Adrenal gland (tissue), 12 donors: ENCODE data around the gene APLP2. TPM values are rescaled to one million over a fixed set of nuclear protein-coding genes. Genes with fewer than 3 reads are reported as not detected.

Experiments
- DNase-seq, 7 donors: peaks; one replicate each; pipeline ENCODE4 v3.0.0-alpha.2; 2019 to 2020
- H3K27ac ChIP-seq, 5 donors: fragments of 200-600 bp; sonication (generic) in 4 of 5; 1 replicate in 3 of 5; 2 replicates in 2 of 5; pipeline versions ENCODE4 v1.5.1 to v1.8.0; 2016 to 2020; ENCODE audit warnings: mild to moderate bottlenecking in 1 of 5
- H3K27me3 ChIP-seq: fragments of 200-600 bp; 2 replicates; pipeline ENCODE4 v1.8.0; 2021
- H3K36me3 ChIP-seq, 2 donors: fragments of 200-600 bp; replicated peaks in 1 of 2; 1 replicate in 1 of 2; 2 replicates in 1 of 2; pipeline versions ENCODE4 v1.5.1 to v1.8.0; 2018 to 2022
- H3K4me1 ChIP-seq, 2 donors: fragments of 200-600 bp; replicated peaks in 1 of 2; 1 replicate in 1 of 2; 2 replicates in 1 of 2; pipeline versions ENCODE4 v1.5.1 to v1.8.0; 2018 to 2021
- H3K4me3 ChIP-seq, 4 donors: fragments of 200-600 bp; sonication (generic) in 3 of 4; one replicate each; pipeline ENCODE4 v1.5.1; 2016 to 2018
- H3K9me3 ChIP-seq, 3 donors: fragments of 200-600 bp; sonication (generic) in 1 of 3; replicated peaks in 1 of 3; 1 replicate in 2 of 3; 2 replicates in 1 of 3; pipeline versions ENCODE4 v1.5.1 to v1.8.0; 2016 to 2021
- POLR2A ChIP-seq, 2 donors: fragments of 450-650 bp; IDR thresholded peaks; one replicate each; pipeline ENCODE4 v1.6.1; 2017; ENCODE audit warnings: antibody characterized with exemption in 2 of 2, mild to moderate bottlenecking in 2 of 2, moderate library complexity in 1 of 2
- WGBS, 4 donors: extraction: QIAGEN DNeasy Blood & Tissue Kit in 2 of 4; methylation state at CpG; one replicate each; pipeline versions ENCODE4 v1.1.5 to v1.1.7; 2013 to 2017; 5-methylcytosine and 5-hydroxymethylcytosine counted together
- intact Hi-C, 2 donors: fragments of 100-400 bp; cut with DNase I; formaldehyde crosslinking; loops; one replicate each; pipeline versions ENCODE4 v1.14.1 to v1.15.0; 2022 to 2023
- polyA plus RNA-seq, 3 donors: library from polyadenylated mRNA; stranded (reverse); fragments of 200-250 nt in 2 of 3; fragments of 350-450 nt in 1 of 3; fragmentation: Illumina TruSeq in 1 of 3; extraction: RNeasy Lipid Tissue Mini Kit (QIAGEN cat#74804) in 1 of 3; gene quantifications; one replicate each; pipeline ENCODE4 v1.2.3, GENCODE V29; 2013 to 2014
- total RNA-seq, 9 donors: library from RNA; depleted of rRNA in 4 of 9; stranded (reverse); fragments of >200 nt in 4 of 9; fragments of 120-200 nt in 1 of 9; fragmentation: NEBNext Ultra II Directional in 1 of 9; extraction: Animal tissue kit (Norgen Biotek cat#: 25700) in 1 of 9; gene quantifications; one replicate each; pipeline versions ENCODE4 v1.1.0 to v1.2.4, GENCODE V29; 2013 to 2023
- TF ChIP-seq, protein P1 (sequence below), 6 experiments: fragments of 450-650 bp in 4 of 6; fragments of 200-600 bp in 2 of 6; sonication (generic) in 1 of 6; IDR thresholded peaks; 1 replicate in 5 of 6; 2 replicates in 1 of 6; pipeline versions ENCODE4 v1.5.1 to v1.8.0; 2016 to 2021; ENCODE audit warnings: antibody characterized with exemption in 6 of 6, mild to moderate bottlenecking in 2 of 6, moderate library complexity in 1 of 6
- donor health status: healthy with polysubstance abuse.
- donor health status: Bipolar disorder and iron deficiency.
- donor health status: DM: yes; HTN: yes; CAD: no.
- donor health status: DM: no; HTN: no; CAD: no.
- donor health status: DM: no; HTN: no; CAD: no.
- donor health status: DM: yes; HTN: yes; CAD: no.

APLP2 gene
- total and polyA plus RNA-seq, 12 donors = 85.0 to 374 (median 273) TPM

DNA sequence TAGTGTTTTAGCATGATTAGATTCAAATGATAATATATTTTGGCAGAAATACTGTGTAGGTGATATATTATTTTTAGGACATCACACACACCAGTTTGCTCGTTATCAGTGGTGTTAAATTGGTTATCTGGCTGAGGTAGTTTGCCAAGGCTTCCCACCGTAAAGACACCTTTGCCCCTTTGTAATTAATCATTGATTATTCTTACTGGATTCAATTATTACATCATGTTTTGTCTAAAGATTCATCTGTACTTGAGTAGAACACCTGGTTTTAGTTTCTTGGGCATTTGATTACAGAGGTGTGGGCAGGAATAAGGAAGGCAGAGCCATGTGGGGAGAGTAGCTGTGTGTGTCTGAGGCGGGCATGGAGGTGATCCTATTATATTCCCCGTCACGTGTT lies 50.4 kb downstream of the APLP2 start:
- no peak overlapping the region for H3K4me3 ChIP-seq
- H3K4me1 ChIP-seq = peaks cover 12 to 19% of the 10 kb centered on the region in 2 donors
- intact Hi-C loops = loop anchor here (10.0 kb wide), 1 partner anchor 45 kb away; no protein-coding TSS in a partner anchor
- no peak for TF ChIP-seq POLR2A (IDR thresholded peaks at IDR 0.05)
- TF ChIP-seq, protein P1, sequence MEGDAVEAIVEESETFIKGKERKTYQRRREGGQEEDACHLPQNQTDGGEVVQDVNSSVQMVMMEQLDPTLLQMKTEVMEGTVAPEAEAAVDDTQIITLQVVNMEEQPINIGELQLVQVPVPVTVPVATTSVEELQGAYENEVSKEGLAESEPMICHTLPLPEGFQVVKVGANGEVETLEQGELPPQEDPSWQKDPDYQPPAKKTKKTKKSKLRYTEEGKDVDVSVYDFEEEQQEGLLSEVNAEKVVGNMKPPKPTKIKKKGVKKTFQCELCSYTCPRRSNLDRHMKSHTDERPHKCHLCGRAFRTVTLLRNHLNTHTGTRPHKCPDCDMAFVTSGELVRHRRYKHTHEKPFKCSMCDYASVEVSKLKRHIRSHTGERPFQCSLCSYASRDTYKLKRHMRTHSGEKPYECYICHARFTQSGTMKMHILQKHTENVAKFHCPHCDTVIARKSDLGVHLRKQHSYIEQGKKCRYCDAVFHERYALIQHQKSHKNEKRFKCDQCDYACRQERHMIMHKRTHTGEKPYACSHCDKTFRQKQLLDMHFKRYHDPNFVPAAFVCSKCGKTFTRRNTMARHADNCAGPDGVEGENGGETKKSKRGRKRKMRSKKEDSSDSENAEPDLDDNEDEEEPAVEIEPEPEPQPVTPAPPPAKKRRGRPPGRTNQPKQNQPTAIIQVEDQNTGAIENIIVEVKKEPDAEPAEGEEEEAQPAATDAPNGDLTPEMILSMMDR (IDR thresholded peaks at IDR 0.05) = no peak
- no peak overlapping the region for H3K27ac ChIP-seq
- no peak for DNase-seq
- WGBS, 4 donors = 88 to 95% (median 91%) methylated on average over 5 of the region's 5 CpGs
- no peaks in the 10 kb centered on the region for H3K27me3 ChIP-seq
- no peaks in the 10 kb centered on the region for H3K9me3 ChIP-seq
- peaks cover 0 to 16% of the 10 kb centered on the region in 2 donors for H3K36me3 ChIP-seq

DNA sequence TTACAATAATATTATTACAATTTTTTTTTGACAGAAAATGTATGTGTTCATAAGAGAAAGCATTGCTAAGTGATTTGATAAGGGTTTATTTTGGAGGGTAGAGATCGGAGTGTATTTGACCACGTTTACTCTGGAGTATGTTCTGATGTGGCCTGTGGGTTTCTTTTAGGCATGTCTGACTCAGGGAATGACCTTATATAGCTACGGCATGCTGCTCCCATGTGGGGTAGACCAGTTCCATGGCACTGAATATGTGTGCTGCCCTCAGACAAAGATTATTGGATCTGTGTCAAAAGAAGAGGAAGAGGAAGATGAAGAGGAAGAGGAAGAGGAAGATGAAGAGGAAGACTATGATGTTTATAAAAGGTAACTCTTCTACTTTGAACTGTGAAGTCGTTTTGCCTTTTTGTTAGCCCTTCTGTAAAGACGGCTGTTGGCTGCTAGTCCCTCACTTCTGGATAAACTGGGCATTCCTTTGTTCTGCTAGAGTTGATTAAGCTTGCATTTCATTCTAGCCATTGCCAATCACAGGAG lies 51.8 kb downstream of the APLP2 start:
- WGBS, 4 donors = 76 to 84% (median 79%) methylated on average over 5 of the region's 5 CpGs
- Histone ChIP-seq H3K9me3 (no peaks in the 10 kb centered on the region), H3K27ac (peak overlapping the region in 1 of 5 donors; percentile 9), H3K4me1 (peaks cover 12 to 14% of the 10 kb centered on the region in 2 donors), H3K4me3 (no peak overlapping the region), H3K36me3 (peaks cover 0 to 16% of the 10 kb centered on the region in 2 donors), H3K27me3 (no peaks in the 10 kb centered on the region)
- DNase-seq = no peak
- TF ChIP-seq, protein P1 (IDR thresholded peaks at IDR 0.05) = no peak
- no peak for TF ChIP-seq POLR2A (IDR thresholded peaks at IDR 0.05)
- intact Hi-C loops = loop anchor here (10.0 kb wide), 1 partner anchor 47 kb away; no protein-coding TSS in a partner anchor

DNA sequence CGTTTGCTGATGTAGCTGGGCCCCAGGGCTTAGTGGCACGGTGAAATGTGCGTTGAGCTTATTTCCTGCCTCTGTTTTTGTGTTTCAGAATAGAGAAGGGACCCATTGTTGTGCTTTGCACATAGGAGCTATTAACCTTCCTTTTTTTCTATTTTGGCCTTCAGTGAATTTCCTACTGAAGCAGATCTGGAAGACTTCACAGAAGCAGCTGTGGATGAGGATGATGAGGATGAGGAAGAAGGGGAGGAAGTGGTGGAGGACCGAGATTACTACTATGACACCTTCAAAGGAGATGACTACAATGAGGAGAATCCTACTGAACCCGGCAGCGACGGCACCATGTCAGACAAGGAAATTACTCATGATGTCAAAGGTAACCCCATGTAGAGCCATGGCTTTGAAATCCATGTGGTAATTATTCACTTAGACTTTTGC lies 52.5 kb downstream of the APLP2 start:
- no peak overlapping the region for H3K4me3 ChIP-seq
- no peaks in the 10 kb centered on the region for H3K9me3 ChIP-seq
- intact Hi-C loops = loop anchor here (10.0 kb wide), 1 partner anchor 47 kb away; no protein-coding TSS in a partner anchor
- H3K27me3 ChIP-seq = no peaks in the 10 kb centered on the region
- H3K36me3 ChIP-seq = peaks cover 0 to 18% of the 10 kb centered on the region in 2 donors
- H3K27ac ChIP-seq = peak overlapping the region in 1 of 5 donors; percentile 9
- TF ChIP-seq, protein P1 (IDR thresholded peaks at IDR 0.05) = no peak
- TF ChIP-seq POLR2A (IDR thresholded peaks at IDR 0.05) = no peak
- 62 to 82% (median 65%) methylated on average over 7 of the region's 7 CpGs for WGBS, 4 donors
- peaks cover 12 to 14% of the 10 kb centered on the region in 2 donors for H3K4me1 ChIP-seq
- no peak for DNase-seq

- Histone ChIP-seq H3K9me3 (no peaks in the 10 kb centered on the region), H3K4me3 (no peak overlapping the region), H3K27me3 (no peaks in the 10 kb centered on the region), H3K4me1 (peaks cover 12 to 14% of the 10 kb centered on the region in 2 donors), H3K36me3 (peaks cover 0 to 32% of the 10 kb centered on the region in 2 donors), H3K27ac (peak overlapping the region in 4 of 5 donors; percentile 55 to 87 (median 78))
- WGBS, 4 donors = 92 to 95% (median 93%) methylated on average over 24 to 32 of the region's 32 CpGs
- intact Hi-C loops = loop anchor here (10.0 kb wide), 1 partner anchor 49 kb away; no protein-coding TSS in a partner anchor
- no peak for DNase-seq
- no peak for TF ChIP-seq POLR2A (IDR thresholded peaks at IDR 0.05)
- TF ChIP-seq, protein P1 (IDR thresholded peaks at IDR 0.05) = no peak
Observed at GRCh38 chr11:130123414-130124040, 53.8 kb downstream of the APLP2 start.
